ENCODE measurements around the gene NFE2. TPM values are rescaled to one million over a fixed set of nuclear protein-coding genes. Genes with fewer than 3 reads are reported as not detected.

The NFE2 gene
- total RNA-seq, 2 experiments from 2014 or later, result not detected

GRCh38 chr12:54266852-54267251, 34.0 kb downstream of the NFE2 start:
- ATAC-seq (no peak), DNase-seq (no peak)
- intact Hi-C loops (cut with DNase I, micrococcal nuclease), result no loop called here
- ChIA-PET CTCF (interaction anchor here (0.7 to 1.4 kb wide), 3 partner anchors 9 to 31 kb away, joined by 3 read pairs; no protein-coding TSS in a partner anchor), POLR2A (no interaction called here)
- peaks cover 45% of the 10 kb centered on the region for H3K4me1 Mint-ChIP-seq
- H3K4me3 Mint-ChIP-seq, result no peak overlapping the region
- no peaks in the 10 kb centered on the region for H3K27me3 Mint-ChIP-seq
- peaks cover 18% of the 10 kb centered on the region for H3K36me3 Mint-ChIP-seq (ENCODE audit: low read depth)
- H3K9me3 Mint-ChIP-seq (ENCODE audit: low read depth), result no peaks in the 10 kb centered on the region
- H3K27ac Mint-ChIP-seq, result no peak overlapping the region

GRCh38 chr12:54265364-54265812, 35.4 kb downstream of the NFE2 start:
- Mint-ChIP-seq H3K4me1 (peaks cover 35% of the 10 kb centered on the region), H3K4me3 (no peak overlapping the region), H3K27ac (no peak overlapping the region), H3K9me3 (ENCODE audit: low read depth) (no peaks in the 10 kb centered on the region), H3K36me3 (ENCODE audit: low read depth) (peaks cover 10% of the 10 kb centered on the region), H3K27me3 (no peaks in the 10 kb centered on the region)
- ChIA-PET CTCF (interaction anchor here (0.6 to 2.5 kb wide), 11 partner anchors 8 to 173 kb away, joined by 3 to 12 read pairs (median 4); partner anchors contain the start of gene COPZ1), POLR2A (interaction anchor here (0.6 to 1.9 kb wide), 2 partner anchors 14 to 15 kb away, joined by 4 to 7 read pairs; partner anchors contain the start of gene HNRNPA1)
- intact Hi-C loops (cut with DNase I, micrococcal nuclease), result no loop called here
- ATAC-seq, result no peak
- DNase-seq, result no peak

- Mint-ChIP-seq H3K27me3 (no peaks in the 10 kb centered on the region), H3K27ac (no peak overlapping the region), H3K9me3 (ENCODE audit: low read depth) (no peaks in the 10 kb centered on the region), H3K36me3 (ENCODE audit: low read depth) (peaks cover 17% of the 10 kb centered on the region), H3K4me1 (peaks cover 49% of the 10 kb centered on the region), H3K4me3 (no peak overlapping the region)
- intact Hi-C loops (cut with DNase I, micrococcal nuclease), result no loop called here
- POLR2A ChIA-PET, result no interaction called here
- ATAC-seq (no peak), DNase-seq (no peak)
- CTCF ChIA-PET, result interaction anchor here (1.0 to 3.0 kb wide), 4 partner anchors 8 to 23 kb away, joined by 3 to 23 read pairs (median 4); partner anchors contain the start of gene CBX5
These were observed 38.4 kb downstream of the NFE2 start for GRCh38 chr12:54262403-54262925.

GRCh38 chr12:54261815-54262402, 38.9 kb downstream of the NFE2 start:
- intact Hi-C loops (cut with DNase I, micrococcal nuclease), result no loop called here
- Mint-ChIP-seq H3K4me3 (no peak overlapping the region), H3K9me3 (ENCODE audit: low read depth) (no peaks in the 10 kb centered on the region), H3K27ac (no peak overlapping the region), H3K4me1 (peaks cover 49% of the 10 kb centered on the region), H3K27me3 (no peaks in the 10 kb centered on the region), H3K36me3 (ENCODE audit: low read depth) (peaks cover 23% of the 10 kb centered on the region)
- DNase-seq (no peak), ATAC-seq (no peak)
- POLR2A ChIA-PET, result no interaction called here
- CTCF ChIA-PET, result interaction anchor here (1.0 to 3.0 kb wide), 4 partner anchors 8 to 22 kb away, joined by 3 to 23 read pairs (median 4); partner anchors contain the start of gene CBX5

GRCh38 chr12:54259194-54260011, 41.4 kb downstream of the NFE2 start:
- H3K4me3 Mint-ChIP-seq, result peak overlapping the region; percentile 59

GRCh38 chr12:54258201-54258681, 42.6 kb downstream of the NFE2 start:
- Mint-ChIP-seq H3K27ac (peak overlapping the region; percentile 51), H3K36me3 (ENCODE audit: low read depth) (peaks cover 37% of the 10 kb centered on the region), H3K9me3 (ENCODE audit: low read depth) (no peaks in the 10 kb centered on the region), H3K4me1 (peaks cover 34% of the 10 kb centered on the region), H3K27me3 (no peaks in the 10 kb centered on the region), H3K4me3 (no peak overlapping the region)
- POLR2A ChIA-PET, result interaction anchor here (1.0 kb wide), 1 partner anchor 12 kb away, joined by 3 read pairs; no protein-coding TSS in a partner anchor
- ATAC-seq, result no peak
- intact Hi-C loops (cut with DNase I, micrococcal nuclease), result loop anchor here in 1 of 2 experiments (2.0 kb wide), 1 partner anchor 21 kb away; no protein-coding TSS in a partner anchor
- CTCF ChIA-PET, result interaction anchor here (0.6 to 2.4 kb wide), 13 partner anchors 9 to 229 kb away, joined by 3 to 10 read pairs (median 5); partner anchors contain the start of gene COPZ1
- no peak for DNase-seq

More at GRCh38 chr12:54259194-54260011, 41.4 kb downstream of the NFE2 start:
- ChIA-PET CTCF (interaction anchor here (0.5 to 2.4 kb wide), 14 partner anchors 9 to 891 kb away, joined by 3 to 10 read pairs (median 4); partner anchors contain the start of genes CBX5, HNRNPA1 and HOXC5), POLR2A (interaction anchor here (1.0 kb wide), 1 partner anchor 20 kb away, joined by 5 read pairs; the partner anchor contains the start of gene CBX5)
- peaks cover 36% of the 10 kb centered on the region for H3K36me3 Mint-ChIP-seq (ENCODE audit: low read depth)
- intact Hi-C loops (cut with DNase I, micrococcal nuclease), result loop anchor here in 1 of 2 experiments (2.0 kb wide), 1 partner anchor 19 kb away; no protein-coding TSS in a partner anchor
- ATAC-seq (peak; percentile 81), DNase-seq (peak; percentile 68)
- H3K27ac Mint-ChIP-seq, result peak overlapping the region; percentile 49
- peaks cover 39% of the 10 kb centered on the region for H3K4me1 Mint-ChIP-seq
- H3K9me3 Mint-ChIP-seq (ENCODE audit: low read depth), result no peaks in the 10 kb centered on the region
- H3K27me3 Mint-ChIP-seq, result no peaks in the 10 kb centered on the region

GRCh38 chr12:54257332-54257731, 43.5 kb downstream of the NFE2 start:
- H3K27me3 Mint-ChIP-seq, result no peaks in the 10 kb centered on the region
- ATAC-seq, result no peak
- H3K9me3 Mint-ChIP-seq (ENCODE audit: low read depth), result no peaks in the 10 kb centered on the region
- no peak for DNase-seq
- no peak overlapping the region for H3K27ac Mint-ChIP-seq
- H3K4me3 Mint-ChIP-seq, result no peak overlapping the region
- ChIA-PET POLR2A (no interaction called here), CTCF (interaction anchor here (1.6 to 2.4 kb wide), 3 partner anchors 14 to 105 kb away, joined by 4 to 10 read pairs (median 5); no protein-coding TSS in a partner anchor)
- peaks cover 31% of the 10 kb centered on the region for H3K4me1 Mint-ChIP-seq
- peaks cover 35% of the 10 kb centered on the region for H3K36me3 Mint-ChIP-seq (ENCODE audit: low read depth)
- intact Hi-C loops (cut with DNase I, micrococcal nuclease), result no loop called here

- intact Hi-C loops (cut with DNase I, micrococcal nuclease), result no loop called here
- Mint-ChIP-seq H3K4me3 (no peak overlapping the region), H3K27ac (no peak overlapping the region), H3K9me3 (ENCODE audit: low read depth) (no peaks in the 10 kb centered on the region), H3K27me3 (no peaks in the 10 kb centered on the region), H3K36me3 (ENCODE audit: low read depth) (peaks cover 53% of the 10 kb centered on the region), H3K4me1 (peaks cover 18% of the 10 kb centered on the region)
- ChIA-PET CTCF (interaction anchor here (0.6 to 2.2 kb wide), 8 partner anchors 32 to 146 kb away, joined by 3 to 13 read pairs (median 4); partner anchors contain the start of gene COPZ1), POLR2A (interaction anchor here (1.2 kb wide), 1 partner anchor 26 kb away, joined by 3 read pairs; no protein-coding TSS in a partner anchor)
- no peak for ATAC-seq
- DNase-seq, result no peak
These were observed 47.6 kb downstream of the NFE2 start for GRCh38 chr12:54253240-54253639.

GRCh38 chr12:54251667-54252284, 49.0 kb downstream of the NFE2 start:
- H3K27me3 Mint-ChIP-seq, result no peaks in the 10 kb centered on the region
- peak; percentile 75 for ATAC-seq
- peaks cover 10% of the 10 kb centered on the region for H3K4me1 Mint-ChIP-seq
- no peak for DNase-seq
- POLR2A ChIA-PET, result interaction anchor here (0.6 to 0.8 kb wide), 2 partner anchors 14 to 30 kb away, joined by 3 to 4 read pairs; no protein-coding TSS in a partner anchor
- peaks cover 46% of the 10 kb centered on the region for H3K36me3 Mint-ChIP-seq (ENCODE audit: low read depth)
- intact Hi-C loops (cut with DNase I, micrococcal nuclease), result loop anchor here in 1 of 2 experiments (1.0 to 2.0 kb wide), 2 partner anchors 73 to 117 kb away; partner anchors contain the start of gene COPZ1
- no peak overlapping the region for H3K4me3 Mint-ChIP-seq
- CTCF ChIA-PET, result interaction anchor here (0.6 to 2.2 kb wide), 41 partner anchors 8 to 1001 kb away, joined by 3 to 23 read pairs (median 5); partner anchors contain the start of genes CBX5, COPZ1, HNRNPA1 and NFE2
- H3K9me3 Mint-ChIP-seq (ENCODE audit: low read depth), result no peaks in the 10 kb centered on the region
- H3K27ac Mint-ChIP-seq, result no peak overlapping the region

GRCh38 chr12:54249489-54249888, 51.3 kb downstream of the NFE2 start:
- POLR2A ChIA-PET, result interaction anchor here (0.7 kb wide), 1 partner anchor 92 kb away, joined by 3 read pairs; no protein-coding TSS in a partner anchor
- no peaks in the 10 kb centered on the region for H3K27me3 Mint-ChIP-seq
- peaks cover 10% of the 10 kb centered on the region for H3K4me1 Mint-ChIP-seq
- H3K4me3 Mint-ChIP-seq, result no peak overlapping the region
- peaks cover 39% of the 10 kb centered on the region for H3K36me3 Mint-ChIP-seq (ENCODE audit: low read depth)
- peak overlapping the region; percentile 7 for H3K27ac Mint-ChIP-seq
- CTCF ChIA-PET, result interaction anchor here (1.0 to 1.5 kb wide), 6 partner anchors 15 to 150 kb away, joined by 3 to 6 read pairs (median 4); partner anchors contain the start of gene CBX5
- intact Hi-C loops (cut with DNase I, micrococcal nuclease), result no loop called here
- no peak for DNase-seq
- no peaks in the 10 kb centered on the region for H3K9me3 Mint-ChIP-seq (ENCODE audit: low read depth)
- ATAC-seq, result no peak
